ENCODE measurements around the gene PARVA.
"Not testable (repeated sequence)": the region's sequence is repeated elsewhere in the genome, so short reads cannot be mapped to it uniquely, and the experiment has no call there.

Gene PARVA

DNA sequence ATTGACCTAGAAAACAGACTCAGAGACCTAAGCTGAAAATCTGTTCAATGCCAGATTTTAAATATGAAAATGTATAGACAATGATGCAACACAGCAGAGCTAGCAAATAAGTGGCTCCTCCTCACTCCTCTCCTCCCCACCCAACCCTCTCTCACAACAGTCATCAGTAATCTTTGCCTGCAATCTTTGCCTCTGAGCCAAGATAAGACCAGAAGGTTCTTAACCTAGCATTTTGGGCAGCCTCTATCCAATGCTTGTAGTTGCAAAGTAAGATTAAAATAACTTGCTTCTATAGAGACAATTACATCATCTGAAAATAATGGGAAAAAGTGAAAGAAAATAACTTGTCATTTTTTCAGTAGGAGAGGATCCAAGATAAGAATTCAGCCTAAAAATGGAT lies 117.3 kb downstream of the PARVA start:
- in situ Hi-C loops (cut with HindIII; ENCODE audit: low sequenced_read_pairs), result no loop called here

DNA sequence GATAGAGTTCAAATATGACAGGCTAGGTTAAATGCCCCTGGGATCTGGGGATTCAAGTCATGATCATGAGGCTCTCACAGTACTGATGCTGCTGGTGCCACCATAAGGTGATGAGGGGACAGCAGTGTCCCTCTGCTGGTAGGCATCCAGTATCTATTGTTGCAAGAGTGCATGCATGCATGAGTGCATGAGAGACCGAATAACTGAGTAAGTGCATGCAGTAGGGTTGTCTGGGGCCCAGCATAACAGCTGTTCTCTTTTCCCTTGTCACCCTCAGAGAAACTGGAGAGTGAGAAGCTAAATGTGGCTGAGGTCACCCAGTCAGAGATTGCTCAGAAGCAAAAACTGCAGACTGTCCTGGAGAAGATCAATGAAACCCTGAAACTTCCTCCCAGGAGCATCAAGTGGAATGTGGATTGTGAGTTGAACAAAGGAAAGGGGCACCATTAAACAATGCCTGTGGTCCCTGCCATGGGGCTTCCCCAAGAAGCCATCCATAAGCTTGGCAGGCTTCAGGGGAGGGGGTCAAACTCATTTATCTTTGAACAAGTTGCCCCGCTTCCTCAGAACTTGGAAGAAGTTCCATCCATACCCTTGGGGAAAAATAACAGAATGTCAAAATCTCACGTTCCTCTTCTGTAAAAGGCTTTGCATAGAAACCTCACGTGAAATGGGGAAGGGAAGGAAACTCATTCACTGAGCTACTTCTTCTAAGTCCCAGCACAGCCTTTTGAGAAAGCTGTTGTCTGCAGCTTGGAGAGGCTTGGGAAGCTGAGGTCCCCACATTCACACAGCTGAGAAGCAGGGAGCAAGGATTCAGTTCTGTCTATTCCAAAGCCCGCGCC lies 119.0 kb downstream of the PARVA start:
- in situ Hi-C loops (cut with HindIII; ENCODE audit: low sequenced_read_pairs), result no loop called here

DNA sequence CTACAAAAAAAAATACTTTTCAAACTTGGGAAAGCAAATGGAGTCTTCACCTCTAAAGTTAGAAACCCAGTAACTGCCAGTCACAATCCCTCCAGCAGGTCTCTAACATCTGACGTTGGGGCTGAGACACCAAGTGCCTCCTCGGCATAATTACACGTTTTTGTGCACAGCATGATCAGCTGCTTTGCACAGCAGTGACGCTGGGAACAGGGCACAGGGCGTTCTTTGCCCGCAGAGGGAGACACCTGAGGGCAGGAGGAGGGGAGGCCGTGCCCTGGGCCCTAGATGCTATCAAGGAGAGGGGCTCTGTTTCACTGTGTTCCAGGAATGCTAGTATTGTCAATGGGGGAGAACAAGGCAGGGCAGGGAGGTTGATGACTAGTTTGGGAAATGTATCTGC lies 120.1 kb downstream of the PARVA start:
- in situ Hi-C loops (cut with HindIII; ENCODE audit: low sequenced_read_pairs), result no loop called here

DNA sequence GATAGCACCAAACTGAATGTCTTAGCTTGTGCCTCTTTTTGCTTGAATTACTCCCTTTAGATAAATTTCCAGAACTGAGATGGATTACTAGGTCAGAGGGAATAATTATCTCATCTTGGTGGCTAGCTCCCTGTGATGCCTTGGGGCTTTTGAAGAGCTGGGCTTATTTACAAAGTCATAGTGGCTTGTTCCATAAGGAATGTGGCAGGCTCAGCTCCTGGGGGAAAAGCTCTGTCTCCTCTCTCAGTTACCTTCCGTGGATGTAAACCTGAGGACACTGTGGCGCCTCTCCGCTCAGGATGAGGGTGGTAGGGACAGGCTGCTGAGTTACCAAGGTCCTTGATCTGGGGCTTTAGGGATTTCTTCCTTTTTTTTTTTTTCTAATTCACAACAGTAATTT lies 121.7 kb downstream of the PARVA start:
- in situ Hi-C loops (cut with HindIII; ENCODE audit: low sequenced_read_pairs), result no loop called here

DNA sequence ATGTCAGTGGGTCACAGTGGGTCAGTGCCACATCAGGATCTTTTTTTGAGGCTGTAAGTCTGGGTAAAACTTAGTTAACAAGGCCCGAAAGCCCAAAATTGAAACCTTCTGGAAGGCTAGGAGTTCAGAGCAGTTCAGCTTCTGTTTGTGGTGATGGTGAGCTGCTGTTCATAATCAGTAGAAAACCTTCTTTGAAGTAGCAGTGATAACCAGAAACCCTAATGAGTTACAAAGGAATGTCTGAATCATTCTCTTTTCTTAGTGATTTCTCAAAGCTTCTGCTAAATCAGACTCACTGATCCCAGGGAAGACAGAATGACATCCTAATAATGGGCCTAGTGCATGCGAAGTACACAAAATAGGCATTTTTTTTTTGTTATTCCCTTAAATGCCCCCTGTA lies 124.7 kb downstream of the PARVA start:
- in situ Hi-C loops (cut with HindIII; ENCODE audit: low sequenced_read_pairs), result no loop called here

DNA sequence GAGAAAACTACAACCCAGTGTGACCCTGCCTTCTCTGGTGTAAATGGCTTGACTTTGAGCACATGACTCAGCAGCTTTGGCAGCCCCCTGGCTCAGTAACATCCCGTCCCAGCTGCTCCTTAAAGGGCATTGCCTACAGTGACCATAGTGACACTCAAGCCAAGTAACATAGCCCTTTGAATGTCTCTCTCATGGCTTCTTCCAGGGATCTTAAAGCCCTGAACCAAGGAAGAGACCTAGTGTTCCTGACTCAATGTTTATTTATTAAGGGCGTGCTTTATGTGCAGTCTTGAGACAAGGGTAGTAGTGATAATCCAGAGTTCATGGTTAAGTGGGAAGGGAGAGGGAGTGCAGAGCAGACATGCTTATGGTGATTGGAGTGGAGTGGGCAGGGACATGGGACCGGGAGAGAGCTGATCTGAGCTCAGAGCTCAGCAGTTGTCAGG lies 125.7 kb downstream of the PARVA start:
- in situ Hi-C loops (cut with HindIII; ENCODE audit: low sequenced_read_pairs), result no loop called here

DNA sequence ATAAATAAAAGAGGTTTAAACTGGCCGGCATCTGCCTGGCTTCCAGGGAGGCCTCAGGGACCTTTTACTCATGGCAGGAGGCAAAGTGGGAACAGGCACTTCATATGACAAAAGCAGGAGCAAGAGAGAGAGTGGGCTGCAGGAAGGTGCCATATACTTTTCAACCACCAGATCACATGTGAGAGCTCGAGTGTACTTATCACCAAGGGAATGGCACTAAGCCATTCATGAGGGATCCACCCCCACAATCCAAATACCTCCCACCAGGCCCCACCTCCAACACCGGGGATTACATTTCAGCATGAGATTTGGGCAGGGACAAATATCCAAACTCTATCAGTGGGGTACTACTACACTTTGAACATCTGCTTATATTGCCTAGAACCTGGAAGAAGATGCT lies 126.5 kb downstream of the PARVA start:
- in situ Hi-C loops (cut with HindIII; ENCODE audit: low sequenced_read_pairs), result no loop called here

DNA sequence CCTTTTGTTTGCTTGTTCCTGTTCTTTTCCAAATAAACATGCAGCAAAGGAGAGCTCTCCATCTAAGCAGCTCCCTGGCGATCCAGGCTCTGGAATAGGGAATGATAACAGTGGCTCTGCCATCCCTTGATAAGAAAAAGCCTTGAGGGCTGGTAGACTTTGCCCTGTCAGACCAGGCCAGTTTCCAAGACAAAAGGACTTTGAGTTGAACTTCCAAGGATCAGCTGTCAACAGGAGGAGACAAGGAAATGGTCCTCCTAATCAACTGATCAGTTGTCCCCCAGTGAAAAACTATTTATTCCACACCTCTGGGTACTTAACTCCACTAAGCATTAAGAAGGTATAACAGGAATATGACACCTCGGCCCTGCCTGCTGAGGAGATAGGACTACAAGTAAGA lies 127.8 kb downstream of the PARVA start:
- in situ Hi-C loops (cut with HindIII; ENCODE audit: low sequenced_read_pairs), result no loop called here

DNA sequence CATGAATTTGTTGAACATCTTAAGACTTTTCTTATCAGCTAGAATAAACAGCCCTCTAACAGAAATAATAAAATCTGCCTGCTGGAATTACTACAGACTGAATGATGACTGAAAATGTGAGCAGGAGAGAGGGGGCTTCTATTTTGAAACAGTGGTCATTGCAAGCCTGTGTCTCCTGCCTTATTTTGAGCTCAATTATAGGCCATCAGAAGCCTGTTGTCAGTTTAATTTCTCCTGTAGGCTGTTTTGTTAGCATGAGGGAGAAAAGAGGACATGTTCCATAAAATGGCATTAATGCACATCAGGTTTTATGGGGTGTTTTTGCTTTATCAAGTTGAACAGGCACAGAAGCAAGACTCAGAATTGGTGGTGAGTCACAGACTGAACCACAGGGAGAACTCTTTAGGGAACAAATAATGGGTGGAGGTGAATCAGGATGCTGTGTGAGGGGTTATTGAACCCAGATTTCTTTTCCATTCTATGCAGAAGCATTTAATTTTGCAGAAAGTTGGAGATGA lies 129.1 kb downstream of the PARVA start:
- in situ Hi-C loops (cut with HindIII; ENCODE audit: low sequenced_read_pairs), result no loop called here

DNA sequence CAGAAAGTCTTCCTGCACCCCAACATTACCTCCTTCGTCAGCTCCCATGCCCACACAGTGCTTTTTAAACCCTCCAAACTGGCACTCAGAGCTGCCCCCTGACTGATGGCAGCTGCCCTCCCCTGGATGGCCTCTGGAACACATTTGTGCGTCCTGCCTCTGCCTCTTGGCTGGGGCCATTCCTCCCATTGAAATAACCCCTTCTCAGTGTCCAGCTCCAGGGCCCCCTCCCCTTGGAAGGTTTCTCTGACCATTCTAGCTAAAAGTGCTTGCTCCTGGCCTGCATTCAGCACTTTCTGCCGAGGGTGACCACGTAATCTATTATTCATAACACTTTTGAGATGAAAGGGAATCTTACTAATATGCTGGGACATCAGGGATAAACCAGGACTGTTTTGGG lies 130.0 kb downstream of the PARVA start:
- in situ Hi-C loops (cut with HindIII; ENCODE audit: low sequenced_read_pairs), result no loop called here

DNA sequence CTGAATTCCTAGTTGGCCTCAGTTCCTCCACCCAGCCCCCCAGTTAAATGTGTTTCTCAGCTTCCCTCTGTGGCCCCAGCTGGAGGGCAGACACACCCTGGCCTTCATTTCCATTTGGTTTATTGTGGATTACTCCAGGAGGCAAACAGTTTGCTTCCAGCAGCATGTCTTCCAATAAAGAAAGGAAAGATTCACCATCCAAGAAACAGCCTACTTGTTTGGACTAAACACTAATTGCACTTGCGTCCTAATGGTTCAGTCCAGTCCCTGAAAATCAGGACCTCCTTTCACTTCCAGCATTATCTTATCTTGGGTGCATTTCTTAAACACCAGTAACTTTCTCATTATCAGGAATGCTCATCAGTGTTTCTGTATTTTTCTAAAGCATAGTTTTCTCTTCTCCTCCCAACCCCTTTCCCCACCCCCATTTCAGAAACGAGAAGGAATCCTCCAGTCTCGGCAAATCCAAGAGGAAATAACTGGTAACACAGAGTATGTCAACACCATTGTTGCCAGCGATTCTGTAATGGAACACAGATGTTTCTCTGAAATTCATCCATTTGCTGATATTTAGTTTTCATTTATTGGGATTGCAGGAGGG lies 130.9 kb downstream of the PARVA start:
- in situ Hi-C loops (cut with HindIII; ENCODE audit: low sequenced_read_pairs), result no loop called here

DNA sequence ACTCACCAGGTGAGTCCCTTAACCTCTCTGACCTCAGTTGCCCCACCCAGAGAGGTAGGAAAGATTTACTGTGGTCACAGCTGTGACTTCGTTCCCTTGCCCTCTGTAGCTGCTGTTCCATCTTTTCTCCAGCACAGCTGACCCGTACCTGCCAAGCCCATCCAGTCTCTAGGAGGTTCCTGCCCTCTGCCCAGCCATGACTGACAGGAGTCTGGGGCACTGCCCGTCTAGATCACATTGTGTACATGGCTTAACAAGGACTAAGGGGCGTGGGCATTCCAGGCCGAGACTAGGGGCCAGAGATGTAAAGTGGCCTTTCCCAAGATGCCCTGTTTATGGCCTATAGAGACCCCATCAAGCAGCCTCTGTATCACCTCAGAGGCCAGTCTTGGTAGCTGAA lies 132.0 kb downstream of the PARVA start:
- in situ Hi-C loops (cut with HindIII; ENCODE audit: low sequenced_read_pairs), result no loop called here

DNA sequence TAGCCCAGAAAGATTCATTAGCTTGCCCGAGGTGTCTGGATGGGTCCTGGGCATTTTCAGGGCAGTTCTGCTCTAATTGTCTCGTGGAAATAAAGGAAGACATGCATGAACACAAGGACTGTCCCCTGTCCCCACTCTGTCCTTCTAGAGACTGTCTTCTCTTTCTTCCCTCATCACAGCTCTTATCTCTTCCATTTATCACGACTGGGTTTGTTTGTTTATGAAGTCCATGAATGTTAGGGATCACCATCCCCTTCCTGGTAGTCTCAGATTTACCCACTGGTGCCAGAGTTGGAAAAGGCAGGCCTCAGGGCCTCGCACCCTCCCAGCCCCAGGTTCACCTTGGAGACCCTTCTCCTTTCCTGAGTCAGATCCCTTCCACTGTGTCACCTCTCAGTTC lies 134.8 kb downstream of the PARVA start:
- in situ Hi-C loops (cut with HindIII; ENCODE audit: low sequenced_read_pairs), result no loop called here

DNA sequence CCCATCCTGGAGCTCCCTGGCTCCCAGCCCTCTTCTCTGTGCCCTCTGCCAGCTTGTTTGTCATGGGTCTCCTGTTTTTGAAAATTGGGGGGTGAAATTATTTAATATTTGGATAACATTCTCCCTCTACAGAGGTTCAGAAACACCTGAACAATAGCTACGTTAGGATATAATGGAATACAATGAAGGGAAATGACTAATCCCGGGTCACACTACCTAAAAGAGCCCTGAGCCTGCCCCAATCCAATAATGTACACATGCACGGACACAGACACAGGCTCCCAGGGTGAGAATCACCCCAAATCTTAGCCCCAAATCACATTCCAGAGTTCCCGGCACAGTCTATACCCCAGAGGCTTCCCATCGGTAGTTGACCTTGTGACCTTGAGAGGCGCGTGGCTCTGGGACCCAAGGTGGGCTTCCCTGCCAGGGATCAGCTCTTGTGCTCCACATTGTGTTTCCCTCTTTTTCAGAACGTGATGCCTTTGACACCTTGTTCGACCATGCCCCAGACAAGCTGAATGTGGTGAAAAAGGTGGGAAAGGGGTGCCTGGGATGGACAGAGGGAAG lies 135.5 kb downstream of the PARVA start:
- in situ Hi-C loops (cut with HindIII; ENCODE audit: low sequenced_read_pairs), result no loop called here

DNA sequence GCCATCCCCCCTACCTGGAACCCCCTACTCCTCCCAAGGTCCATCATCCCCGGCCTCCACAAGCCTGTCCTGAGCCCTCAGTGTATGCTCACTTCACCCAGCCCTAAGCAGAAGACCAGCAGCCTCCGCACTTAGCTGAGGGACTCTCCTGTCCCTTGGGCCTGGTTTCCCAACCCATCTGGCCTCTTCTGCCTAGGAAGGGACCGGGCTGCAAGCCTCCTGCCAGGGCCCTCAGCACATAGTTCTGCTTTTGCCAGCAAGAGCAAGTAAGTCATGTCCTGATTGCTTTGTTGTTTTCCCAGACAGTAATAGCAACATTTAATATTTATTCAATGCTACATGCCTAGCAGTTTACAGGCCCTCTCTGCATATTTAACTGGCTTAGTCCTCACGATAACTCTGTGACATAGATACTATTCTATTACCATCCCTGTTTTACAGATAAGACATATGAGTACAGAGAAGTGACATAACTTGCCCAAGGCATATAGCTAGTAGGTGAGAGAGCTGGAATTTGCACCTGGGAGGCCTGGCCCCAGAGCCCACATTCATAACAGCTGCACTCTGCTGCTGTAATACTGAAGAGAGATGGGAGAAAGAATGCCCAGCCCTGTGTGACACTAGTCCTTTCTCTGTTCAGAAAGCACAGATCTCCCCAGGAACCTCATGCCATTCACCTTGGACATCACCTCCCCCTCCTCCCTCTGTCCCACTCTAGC lies 139.2 kb downstream of the PARVA start:
- in situ Hi-C loops (cut with HindIII; ENCODE audit: low sequenced_read_pairs), result no loop called here

DNA sequence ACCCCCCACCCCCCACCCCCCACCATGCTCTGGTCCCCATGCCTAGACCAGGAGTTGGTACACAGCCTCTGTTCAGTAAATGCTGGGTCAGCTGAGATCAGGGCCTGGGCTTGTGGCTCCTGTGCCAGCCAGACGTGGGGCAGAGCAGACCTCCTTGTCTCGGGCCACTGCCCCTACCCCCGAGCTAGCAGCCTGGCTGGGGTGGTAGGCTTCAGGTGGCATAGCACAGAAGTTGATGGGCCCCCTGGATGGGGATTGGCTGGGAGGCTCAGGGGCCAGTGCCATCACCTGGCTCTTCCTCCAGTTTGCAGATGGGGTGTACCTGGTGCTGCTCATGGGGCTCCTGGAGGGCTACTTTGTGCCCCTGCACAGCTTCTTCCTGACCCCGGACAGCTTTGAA lies 139.9 kb downstream of the PARVA start:
- in situ Hi-C loops (cut with HindIII; ENCODE audit: low sequenced_read_pairs), result no loop called here

DNA sequence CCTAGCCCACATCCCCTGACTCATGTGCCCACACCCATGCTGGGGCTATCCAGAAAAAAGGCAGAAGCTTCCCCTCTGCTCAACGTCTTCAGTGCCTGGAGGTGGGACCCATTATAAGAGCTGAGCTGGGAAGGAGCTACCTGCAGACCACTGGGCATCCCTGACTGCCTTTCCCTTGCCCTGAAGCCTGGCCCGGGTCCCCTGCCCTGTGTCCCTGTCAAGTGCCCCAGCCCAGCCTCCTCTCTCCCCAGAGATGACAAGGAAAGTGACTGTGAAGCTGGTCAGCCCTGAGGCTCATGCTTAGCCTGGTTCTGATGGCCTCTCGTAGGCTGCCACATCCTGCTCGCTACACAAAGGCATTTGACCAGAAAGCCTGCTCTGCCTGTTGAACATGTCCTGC lies 140.4 kb downstream of the PARVA start:
- in situ Hi-C loops (cut with HindIII; ENCODE audit: low sequenced_read_pairs), result no loop called here

DNA sequence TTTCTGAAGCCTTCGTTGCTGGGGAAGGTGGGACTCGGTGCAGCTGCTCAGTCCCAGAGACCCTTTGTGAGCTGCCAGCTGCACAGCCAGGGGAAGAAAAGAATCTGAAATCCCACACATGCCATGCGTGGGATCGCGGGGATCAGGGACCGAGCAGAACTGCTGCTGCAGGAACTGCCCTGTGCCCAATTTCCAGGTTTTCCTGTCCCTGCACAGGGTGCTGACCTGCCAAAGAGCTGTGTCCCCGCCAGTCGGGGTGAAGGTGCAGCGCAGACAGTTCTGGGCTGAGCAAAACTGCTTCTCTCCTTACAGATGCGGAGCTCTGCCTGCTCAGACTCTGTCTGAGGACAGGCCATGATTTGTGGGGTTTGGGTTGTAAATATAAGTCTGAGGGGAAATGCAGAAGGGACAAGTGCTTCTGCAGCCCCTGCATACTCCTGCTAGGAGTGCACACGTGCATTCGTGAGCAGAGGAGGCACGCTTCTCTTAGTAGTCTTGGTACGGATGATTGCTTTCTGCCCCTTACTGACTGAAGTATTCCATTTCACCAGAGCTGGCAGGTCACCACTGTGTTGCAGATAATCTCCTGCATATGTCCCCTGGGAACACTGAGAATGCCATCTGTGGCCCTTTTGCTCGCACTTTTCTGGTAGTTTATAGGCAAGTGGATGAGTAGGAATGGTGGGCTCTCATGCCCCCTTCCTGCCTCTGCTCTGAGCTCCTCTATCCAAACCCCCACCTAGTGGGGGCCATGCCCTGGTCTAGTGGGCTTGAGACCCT lies 141.4 kb downstream of the PARVA start:
- in situ Hi-C loops (cut with HindIII; ENCODE audit: low sequenced_read_pairs), result no loop called here

DNA sequence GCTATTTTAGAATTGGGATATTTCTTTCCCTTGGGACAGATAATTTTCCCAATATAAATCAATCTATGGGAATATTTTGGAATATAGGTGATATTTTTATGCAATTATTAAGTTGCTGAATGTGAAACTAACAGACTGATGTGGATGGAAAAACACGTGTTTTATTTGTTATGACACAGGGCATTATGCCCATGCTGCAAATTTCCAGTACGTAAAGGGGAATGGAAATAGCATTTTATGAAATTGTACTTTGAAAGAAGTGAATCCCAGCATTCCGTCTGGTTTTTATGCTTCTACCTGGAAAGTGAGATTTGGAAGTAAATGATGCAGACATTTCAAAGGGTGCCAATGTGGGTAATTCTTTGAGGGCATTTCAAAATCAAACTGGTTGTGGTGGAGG lies 142.7 kb downstream of the PARVA start:
- in situ Hi-C loops (cut with HindIII; ENCODE audit: low sequenced_read_pairs), result no loop called here

DNA sequence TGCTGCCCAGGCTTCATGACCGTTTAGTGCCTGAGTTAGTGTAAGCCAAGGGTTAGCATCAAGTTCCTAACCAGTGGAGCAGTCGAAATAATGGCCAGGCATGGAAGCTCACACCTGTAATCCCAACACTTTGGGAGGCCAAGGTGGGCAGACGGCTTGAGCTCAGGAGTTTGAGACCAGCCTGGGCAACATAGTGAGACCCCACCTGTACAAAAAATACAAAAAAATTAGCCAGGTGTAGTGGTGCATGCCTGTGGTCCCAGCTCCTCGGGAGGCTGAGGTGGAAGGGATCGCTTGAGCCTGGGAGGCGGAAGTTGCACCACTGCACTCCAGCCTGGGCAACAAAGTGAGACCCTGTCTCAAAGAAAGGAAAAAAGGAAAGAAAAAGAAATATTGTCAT lies 143.2 kb downstream of the PARVA start:
- in situ Hi-C loops (cut with HindIII; ENCODE audit: low sequenced_read_pairs), result not testable (repeated sequence)

All from endothelial cell of hepatic sinusoid (primary cell).